Astrocyte of the cerebellum (primary cell): ENCODE data around the gene PNPLA7.

Source experiments
- DNase-seq: peaks from one replicate; pipeline ENCODE4 v3.0.0-alpha.2; 2011; ENCODE audit warnings: low read depth
- H3K4me3 ChIP-seq: 2 replicates; pipeline ENCODE4 v1.5.1; 2011; ENCODE audit warnings: mild to moderate bottlenecking, low read depth, low read length, moderate library complexity
- CTCF ChIP-seq: IDR thresholded peaks from 2 replicates; pipeline ENCODE4 v1.5.1; 2012; ENCODE audit warnings: low read length, low read depth, moderate library complexity, mild to moderate bottlenecking; ENCODE audit errors: missing control alignments
- in situ Hi-C: cut with HindIII; loops from 2 replicates; pipeline ENCODE4 v1.10.0; 2017; ENCODE audit warnings: low sequenced_read_pairs

PNPLA7 gene

GRCh38 chr9:137462396-137462985, 87.7 kb downstream of the PNPLA7 start:
- DNase-seq = no peak
- H3K4me3 ChIP-seq = no peak overlapping the region
- in situ Hi-C loops = no loop called here
- no peak for TF ChIP-seq CTCF

- in situ Hi-C loops = no loop called here
- no peak for DNase-seq
- peak; percentile 2 for TF ChIP-seq CTCF
- no peak overlapping the region for H3K4me3 ChIP-seq
Observed at GRCh38 chr9:137461663-137462395, 88.4 kb downstream of the PNPLA7 start.

GRCh38 chr9:137461316-137461662, 88.9 kb downstream of the PNPLA7 start:
- TF ChIP-seq CTCF = no peak
- no peak for DNase-seq
- in situ Hi-C loops = no loop called here
- no peak overlapping the region for H3K4me3 ChIP-seq

GRCh38 chr9:137460363-137461315, 89.6 kb downstream of the PNPLA7 start:
- no peak for TF ChIP-seq CTCF
- H3K4me3 ChIP-seq = no peak overlapping the region
- DNase-seq = no peak
- in situ Hi-C loops = no loop called here

GRCh38 chr9:137459601-137460362, 90.4 kb downstream of the PNPLA7 start:
- in situ Hi-C loops = no loop called here
- peak overlapping the region; percentile 76 for H3K4me3 ChIP-seq
- no peak for DNase-seq
- no peak for TF ChIP-seq CTCF

GRCh38 chr9:137459152-137459600, 91.0 kb downstream of the PNPLA7 start, which contains the start of gene NSMF:
NSMF (minus strand) TSS chr9:137459334; CDS start chr9:137459102, 232 bp downstream.
- H3K4me3 ChIP-seq = peak within 1 kb of the TSS; percentile 76
- peak; percentile 55 for DNase-seq
- no peak for TF ChIP-seq CTCF
- in situ Hi-C loops = no loop called here
